Neural cell (in vitro differentiated cells): ENCODE results near the gene KRT9. TPM values are rescaled to one million over a fixed set of nuclear protein-coding genes. Genes with fewer than 3 reads are reported as not detected.
"Not testable (repeated sequence)": the region's sequence is repeated elsewhere in the genome, so short reads cannot be mapped to it uniquely, and the experiment has no call there.

Source experiments
- H2AFZ ChIP-seq: fragments of 200-600, 300-800 bp; sonication (generic), shearing (Covaris generic); 2 replicates; pipeline ENCODE4 v1.6.0; 2014; ENCODE audit warnings: low read depth, mild to moderate bottlenecking, antibody characterized with exemption, low read length, moderate library complexity
- H3F3A ChIP-seq: fragments of 200-600 bp; shearing (Covaris generic); 2 replicates; pipeline ENCODE4 v1.6.1; 2016; ENCODE audit warnings: mild to moderate bottlenecking, moderate library complexity, mixed read lengths, antibody characterized with exemption, low read length; ENCODE audit not compliant: insufficient read depth, poor library complexity, severe bottlenecking
- H3K27ac ChIP-seq: fragments of 200-600, 300-800 bp; sonication (generic), shearing (Covaris generic); 2 replicates; pipeline ENCODE4 v1.5.1; 2014; ENCODE audit warnings: mild to moderate bottlenecking, low read length, moderate library complexity
- H3K27me3 ChIP-seq: fragments of 300-800, 200-600 bp; sonication (generic), shearing (Covaris generic); 2 replicates; pipeline ENCODE4 v1.6.0; 2014; ENCODE audit warnings: mild to moderate bottlenecking, low read depth, low read length, moderate library complexity; ENCODE audit not compliant: insufficient read depth
- H3K36me3 ChIP-seq: fragments of 300-800, 200-600 bp; sonication (generic), shearing (Covaris generic); 2 replicates; pipeline ENCODE4 v1.5.1; 2014; ENCODE audit warnings: mild to moderate bottlenecking, antibody characterized with exemption, low read length, moderate library complexity; ENCODE audit not compliant: insufficient read depth
- H3K4me2 ChIP-seq: fragments of 300-800, 200-600 bp; sonication (generic), shearing (Covaris generic); 2 replicates; pipeline ENCODE4 v1.6.0; 2014; ENCODE audit warnings: mild to moderate bottlenecking, low read length
- H3K4me3 ChIP-seq: fragments of 300-800, 200-600 bp; sonication (generic), shearing (Covaris generic); 2 replicates; pipeline ENCODE4 v1.5.1; 2014; ENCODE audit warnings: mild to moderate bottlenecking, low read length, moderate library complexity
- H3K79me2 ChIP-seq: fragments of 200-600 bp; shearing (Covaris generic); replicated peaks from 2 replicates; pipeline ENCODE4 v1.6.0; 2014; ENCODE audit warnings: mild to moderate bottlenecking, low read length, moderate library complexity; ENCODE audit not compliant: insufficient read depth
- H3K9ac ChIP-seq: fragments of 300-800, 200-600 bp; sonication (generic), shearing (Covaris generic); 2 replicates; pipeline ENCODE4 v1.6.1; 2016; ENCODE audit warnings: mild to moderate bottlenecking, low read length, mixed read lengths
- H3K9me2 ChIP-seq: fragments of 200-600 bp; shearing (Covaris generic); 2 replicates; pipeline ENCODE4 v1.6.1; 2016; ENCODE audit warnings: mild to moderate bottlenecking, low read length, mixed read lengths; ENCODE audit not compliant: insufficient read depth
- H3K9me3 ChIP-seq: fragments of 200-600, 300-800 bp; sonication (generic), shearing (Covaris generic); 2 replicates; pipeline ENCODE4 v1.6.1; 2016; ENCODE audit warnings: mild to moderate bottlenecking, mixed run types, low read length, moderate library complexity, mixed read lengths
- H4K20me1 ChIP-seq: fragments of 200-600 bp; shearing (Covaris generic); 2 replicates; pipeline ENCODE4 v1.6.1; 2016; ENCODE audit warnings: mild to moderate bottlenecking, mixed run types; ENCODE audit not compliant: insufficient read depth
- EP300 ChIP-seq: fragments of 450-650 bp; conservative IDR thresholded peaks from 2 replicates; pipeline ENCODE4 v1.6.1; 2014; ENCODE audit warnings: antibody characterized with exemption, mild to moderate bottlenecking, moderate library complexity; ENCODE audit not compliant: poor library complexity, severe bottlenecking
- EZH2 ChIP-seq: fragments of 200-600, 300-800 bp; shearing (Covaris generic), sonication (generic); IDR thresholded peaks from 2 replicates; pipeline ENCODE4 v1.6.1; 2014; ENCODE audit warnings: antibody characterized with exemption, low read length, borderline replicate concordance, mild to moderate bottlenecking; ENCODE audit not compliant: insufficient read depth, poor library complexity, severe bottlenecking
- MXI1 ChIP-seq: fragments of 450-650 bp; conservative IDR thresholded peaks from 2 replicates; pipeline ENCODE4 v1.6.1; 2014; ENCODE audit warnings: antibody characterized with exemption, mild to moderate bottlenecking; ENCODE audit not compliant: poor library complexity, severe bottlenecking
- POLR2AphosphoS5 ChIP-seq: IDR thresholded peaks from 2 replicates; pipeline ENCODE4 v1.6.1; 2012
- RAD21 ChIP-seq: fragments of 450-650 bp; conservative IDR thresholded peaks from 2 replicates; pipeline ENCODE4 v1.6.1; 2014; ENCODE audit warnings: antibody characterized with exemption, mild to moderate bottlenecking, moderate library complexity
- REST ChIP-seq: IDR thresholded peaks from 2 replicates; pipeline ENCODE4 v1.6.1; 2012; ENCODE audit warnings: borderline replicate concordance
- SMC3 ChIP-seq: fragments of 450-650 bp; conservative IDR thresholded peaks from 2 replicates; pipeline ENCODE4 v1.6.1; 2014; ENCODE audit warnings: antibody characterized with exemption, mild to moderate bottlenecking, moderate library complexity; ENCODE audit not compliant: poor library complexity
- TAF1 ChIP-seq: IDR thresholded peaks from 2 replicates; pipeline ENCODE4 v1.6.1; 2012; ENCODE audit warnings: low read depth
- polyA plus RNA-seq: library from polyadenylated mRNA; depleted of rRNA; stranded (reverse); fragments of >200 nt; gene quantifications from 2 replicates; pipeline ENCODE4 v1.2.3, GENCODE V29; 2014
- TF ChIP-seq, protein P1 (sequence below): fragments of 450-650 bp; IDR thresholded peaks from 2 replicates; pipeline ENCODE4 v1.5.1; 2014; ENCODE audit warnings: antibody characterized with exemption, mild to moderate bottlenecking, moderate library complexity; ENCODE audit not compliant: poor library complexity, severe bottlenecking

KRT9 gene
- polyA plus RNA-seq, 1 donor from 2014 or later = not detected

DNA sequence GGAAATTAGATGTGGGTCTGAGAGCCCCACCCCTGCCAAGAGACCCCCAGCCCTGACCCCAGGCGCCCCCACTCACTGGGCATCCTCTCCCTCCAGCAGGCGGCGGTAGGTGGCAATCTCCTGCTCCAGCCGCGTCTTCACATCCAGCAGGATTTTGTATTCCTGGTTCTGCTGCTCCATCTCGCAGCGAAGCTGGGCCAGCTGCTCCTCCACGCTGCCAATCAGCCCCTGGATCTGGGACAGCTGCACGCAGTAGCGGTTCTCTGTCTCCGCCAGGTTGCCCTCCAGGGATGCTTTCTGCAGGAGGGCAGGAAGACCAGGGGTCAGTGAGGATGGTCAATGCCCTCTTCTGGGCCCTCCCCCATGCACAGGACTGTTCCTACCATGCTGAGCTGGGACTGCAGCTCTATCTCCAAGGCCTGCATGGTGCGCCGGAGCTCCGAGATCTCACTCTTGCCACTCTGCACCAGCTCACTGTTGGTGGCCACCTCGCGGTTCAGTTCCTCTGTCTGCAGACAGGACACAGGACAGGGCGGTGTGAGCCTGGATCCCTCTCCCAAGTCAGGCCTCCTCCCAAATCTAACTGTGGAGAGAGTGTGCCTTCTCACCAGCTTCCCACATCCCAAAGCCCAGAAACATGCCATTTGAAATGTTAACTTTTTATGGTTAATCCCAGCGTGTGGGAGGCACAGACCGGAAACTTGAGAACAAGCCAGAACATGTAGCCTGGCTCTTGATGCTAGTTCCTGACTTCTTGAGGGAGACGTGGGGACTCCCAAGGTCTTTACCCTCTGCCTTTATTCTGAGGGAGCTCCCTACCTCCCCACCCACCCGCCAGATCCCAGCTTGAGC, 49.0 kb upstream of the KRT9 start:
- Histone ChIP-seq H4K20me1 (no peaks in the 10 kb centered on the region), H3K4me2 (no peak overlapping the region), H3K79me2 (no peaks in the 10 kb centered on the region), H2AFZ (no peak overlapping the region), H3K9me3 (no peaks in the 10 kb centered on the region), H3F3A (no peaks in the 10 kb centered on the region), H3K36me3 (no peaks in the 10 kb centered on the region), H3K9ac (no peak overlapping the region), H3K9me2 (no peaks in the 10 kb centered on the region), H3K27me3 (no peaks in the 10 kb centered on the region), H3K27ac (no peak overlapping the region), H3K4me3 (no peak overlapping the region)
- TF ChIP-seq REST (no peak), RAD21 (no peak), TAF1 (no peak), MXI1 (no peak), SMC3 (no peak), POLR2AphosphoS5 (no peak), EP300 (no peak), EZH2 (no peak)
- TF ChIP-seq, protein P1, sequence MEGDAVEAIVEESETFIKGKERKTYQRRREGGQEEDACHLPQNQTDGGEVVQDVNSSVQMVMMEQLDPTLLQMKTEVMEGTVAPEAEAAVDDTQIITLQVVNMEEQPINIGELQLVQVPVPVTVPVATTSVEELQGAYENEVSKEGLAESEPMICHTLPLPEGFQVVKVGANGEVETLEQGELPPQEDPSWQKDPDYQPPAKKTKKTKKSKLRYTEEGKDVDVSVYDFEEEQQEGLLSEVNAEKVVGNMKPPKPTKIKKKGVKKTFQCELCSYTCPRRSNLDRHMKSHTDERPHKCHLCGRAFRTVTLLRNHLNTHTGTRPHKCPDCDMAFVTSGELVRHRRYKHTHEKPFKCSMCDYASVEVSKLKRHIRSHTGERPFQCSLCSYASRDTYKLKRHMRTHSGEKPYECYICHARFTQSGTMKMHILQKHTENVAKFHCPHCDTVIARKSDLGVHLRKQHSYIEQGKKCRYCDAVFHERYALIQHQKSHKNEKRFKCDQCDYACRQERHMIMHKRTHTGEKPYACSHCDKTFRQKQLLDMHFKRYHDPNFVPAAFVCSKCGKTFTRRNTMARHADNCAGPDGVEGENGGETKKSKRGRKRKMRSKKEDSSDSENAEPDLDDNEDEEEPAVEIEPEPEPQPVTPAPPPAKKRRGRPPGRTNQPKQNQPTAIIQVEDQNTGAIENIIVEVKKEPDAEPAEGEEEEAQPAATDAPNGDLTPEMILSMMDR = no peak

DNA sequence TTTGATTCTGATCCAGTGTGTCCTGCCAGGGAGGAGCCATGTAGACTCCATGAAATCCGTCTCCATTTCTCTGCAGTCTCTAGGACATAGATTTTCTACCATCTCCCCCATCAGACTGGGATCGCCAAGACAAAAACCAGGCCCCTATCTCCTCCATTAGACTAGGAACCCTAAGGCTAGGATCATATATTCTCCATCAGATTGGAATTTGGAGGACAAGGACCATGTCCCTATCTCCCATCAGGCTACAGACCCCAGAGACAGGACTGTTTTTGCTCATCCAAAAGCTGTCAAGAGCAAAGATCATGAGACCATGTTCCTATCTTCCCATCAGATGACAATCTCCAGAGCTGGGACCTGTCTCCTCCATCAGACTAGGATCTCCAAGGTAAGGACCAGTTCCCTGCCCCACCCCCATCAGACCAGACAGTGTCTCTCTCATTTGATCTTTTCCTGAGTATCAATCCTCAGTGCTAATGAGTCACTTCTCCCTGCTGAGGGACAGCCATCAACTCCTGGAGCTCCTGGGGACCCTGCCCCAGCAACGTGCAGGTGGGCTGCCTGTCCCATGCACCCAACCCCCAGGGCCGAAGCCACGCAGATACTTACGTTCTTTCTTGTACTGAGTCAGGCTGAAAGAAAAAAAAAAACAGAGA, 48.2 kb upstream of the KRT9 start:
- not testable (repeated sequence) for H3K9ac ChIP-seq, H3K79me2 ChIP-seq, H3K9me3 ChIP-seq, H3K4me3 ChIP-seq, H3K9me2 ChIP-seq, H3K27ac ChIP-seq, H3K27me3 ChIP-seq, H3K4me2 ChIP-seq, H3F3A ChIP-seq, H3K36me3 ChIP-seq, H2AFZ ChIP-seq, H4K20me1 ChIP-seq
